Measurements from ENCODE around the gene ADRA2C.

Gene ADRA2C

GRCh38 chr4:3767570-3768288 is 1.5 kb downstream of the ADRA2C start:
- no peaks in the 10 kb centered on the region for H3F3A ChIP-seq (ENCODE audit: low read depth)
- TF ChIP-seq EZH2phosphoT487 (IDR thresholded peaks at IDR 0.05; ENCODE audit: borderline replicate concordance): no peak
- TF ChIP-seq, protein P1, sequence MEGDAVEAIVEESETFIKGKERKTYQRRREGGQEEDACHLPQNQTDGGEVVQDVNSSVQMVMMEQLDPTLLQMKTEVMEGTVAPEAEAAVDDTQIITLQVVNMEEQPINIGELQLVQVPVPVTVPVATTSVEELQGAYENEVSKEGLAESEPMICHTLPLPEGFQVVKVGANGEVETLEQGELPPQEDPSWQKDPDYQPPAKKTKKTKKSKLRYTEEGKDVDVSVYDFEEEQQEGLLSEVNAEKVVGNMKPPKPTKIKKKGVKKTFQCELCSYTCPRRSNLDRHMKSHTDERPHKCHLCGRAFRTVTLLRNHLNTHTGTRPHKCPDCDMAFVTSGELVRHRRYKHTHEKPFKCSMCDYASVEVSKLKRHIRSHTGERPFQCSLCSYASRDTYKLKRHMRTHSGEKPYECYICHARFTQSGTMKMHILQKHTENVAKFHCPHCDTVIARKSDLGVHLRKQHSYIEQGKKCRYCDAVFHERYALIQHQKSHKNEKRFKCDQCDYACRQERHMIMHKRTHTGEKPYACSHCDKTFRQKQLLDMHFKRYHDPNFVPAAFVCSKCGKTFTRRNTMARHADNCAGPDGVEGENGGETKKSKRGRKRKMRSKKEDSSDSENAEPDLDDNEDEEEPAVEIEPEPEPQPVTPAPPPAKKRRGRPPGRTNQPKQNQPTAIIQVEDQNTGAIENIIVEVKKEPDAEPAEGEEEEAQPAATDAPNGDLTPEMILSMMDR (conservative IDR thresholded peaks at IDR 0.05; ENCODE audit: low read length): no peak
- no peaks in the 10 kb centered on the region for H3K27me3 ChIP-seq (ENCODE audit: insufficient read depth, low read length, poor library complexity, severe bottlenecking)
- H3K4me3 ChIP-seq (ENCODE audit: low read length, poor library complexity, severe bottlenecking): no peak overlapping the region
- H4K20me1 ChIP-seq (ENCODE audit: insufficient read depth, low read length, poor library complexity, severe bottlenecking): no peaks in the 10 kb centered on the region
- no peak overlapping the region for H2AFZ ChIP-seq (ENCODE audit: low read length)
- no peaks in the 10 kb centered on the region for H3K79me2 ChIP-seq (ENCODE audit: insufficient read depth, low read length)
- H3K36me3 ChIP-seq (ENCODE audit: insufficient read depth, low read length): no peaks in the 10 kb centered on the region
- H3K4me1 ChIP-seq (ENCODE audit: insufficient read depth, low read length, poor library complexity, severe bottlenecking): no peaks in the 10 kb centered on the region
- no peak overlapping the region for H3K4me2 ChIP-seq (ENCODE audit: low read depth, low read length, poor library complexity, severe bottlenecking)
- H3K9me3 ChIP-seq (ENCODE audit: insufficient read depth, low read depth, low read length): no peaks in the 10 kb centered on the region
- no peaks in the 10 kb centered on the region for H3K9me2 ChIP-seq (replicated peaks; ENCODE audit: low read depth, low read length)
- no peak overlapping the region for H3K9ac ChIP-seq (ENCODE audit: low read depth, low read length, poor library complexity, severe bottlenecking)

GRCh38 chr4:3768842-3769641 is 2.9 kb downstream of the ADRA2C start:
- no peaks in the 10 kb centered on the region for H3F3A ChIP-seq (ENCODE audit: low read depth)
- no peak overlapping the region for H3K4me3 ChIP-seq (ENCODE audit: low read length, poor library complexity, severe bottlenecking)
- H3K9me3 ChIP-seq (ENCODE audit: insufficient read depth, low read depth, low read length): no peaks in the 10 kb centered on the region
- no peaks in the 10 kb centered on the region for H4K20me1 ChIP-seq (ENCODE audit: insufficient read depth, low read length, poor library complexity, severe bottlenecking)
- H3K4me2 ChIP-seq (ENCODE audit: low read depth, low read length, poor library complexity, severe bottlenecking): no peak overlapping the region
- H3K9ac ChIP-seq (ENCODE audit: low read depth, low read length, poor library complexity, severe bottlenecking): no peak overlapping the region
- H3K9me2 ChIP-seq (replicated peaks; ENCODE audit: low read depth, low read length): no peaks in the 10 kb centered on the region
- TF ChIP-seq EZH2phosphoT487 (IDR thresholded peaks at IDR 0.05; ENCODE audit: borderline replicate concordance): no peak
- TF ChIP-seq, protein P1 (conservative IDR thresholded peaks at IDR 0.05; ENCODE audit: low read length): no peak
- H3K79me2 ChIP-seq (ENCODE audit: insufficient read depth, low read length): no peaks in the 10 kb centered on the region
- no peaks in the 10 kb centered on the region for H3K36me3 ChIP-seq (ENCODE audit: insufficient read depth, low read length)
- H3K27me3 ChIP-seq (ENCODE audit: insufficient read depth, low read length, poor library complexity, severe bottlenecking): no peaks in the 10 kb centered on the region
- no peaks in the 10 kb centered on the region for H3K4me1 ChIP-seq (ENCODE audit: insufficient read depth, low read length, poor library complexity, severe bottlenecking)
- H2AFZ ChIP-seq (ENCODE audit: low read length): no peak overlapping the region

DNA sequence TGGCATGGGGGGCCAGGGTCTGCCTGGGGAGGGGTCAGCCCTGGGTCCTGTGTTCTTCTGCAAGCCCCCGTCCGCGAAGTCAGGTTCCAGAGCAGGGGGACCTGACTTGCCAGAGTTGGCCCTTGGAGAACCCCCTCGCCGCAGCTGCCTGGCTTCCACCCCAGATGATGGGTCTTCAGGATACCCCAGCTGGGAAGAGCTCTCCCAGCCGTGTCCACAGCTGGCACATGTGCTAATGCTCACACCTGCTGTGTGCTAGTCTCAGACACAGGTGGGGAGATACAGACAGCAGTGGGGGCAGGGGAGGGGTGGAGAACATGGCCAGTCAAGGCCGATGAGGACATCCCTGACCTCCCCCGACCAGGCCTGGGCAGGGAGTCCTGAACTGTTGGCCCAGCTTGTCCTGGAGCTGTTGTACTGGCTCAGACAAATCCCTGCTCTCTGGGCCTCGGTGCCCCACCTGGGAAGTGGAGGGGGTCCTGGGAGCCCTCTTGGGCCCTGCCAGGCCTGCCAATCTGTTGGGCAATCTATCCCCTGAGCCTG is 3.5 kb downstream of the ADRA2C start:
- no peaks in the 10 kb centered on the region for H3K9me3 ChIP-seq (ENCODE audit: insufficient read depth, low read depth, low read length)
- H3K27me3 ChIP-seq (ENCODE audit: insufficient read depth, low read length, poor library complexity, severe bottlenecking): no peaks in the 10 kb centered on the region
- no peaks in the 10 kb centered on the region for H4K20me1 ChIP-seq (ENCODE audit: insufficient read depth, low read length, poor library complexity, severe bottlenecking)

More for the DNA sequence above, 3.5 kb downstream of the ADRA2C start:
- no peaks in the 10 kb centered on the region for H3K79me2 ChIP-seq (ENCODE audit: insufficient read depth, low read length)
- H3K9me2 ChIP-seq (replicated peaks; ENCODE audit: low read depth, low read length): no peaks in the 10 kb centered on the region
- no peaks in the 10 kb centered on the region for H3K4me1 ChIP-seq (ENCODE audit: insufficient read depth, low read length, poor library complexity, severe bottlenecking)
- H3F3A ChIP-seq (ENCODE audit: low read depth): no peaks in the 10 kb centered on the region
- no peak overlapping the region for H3K9ac ChIP-seq (ENCODE audit: low read depth, low read length, poor library complexity, severe bottlenecking)
- no peak overlapping the region for H2AFZ ChIP-seq (ENCODE audit: low read length)
- TF ChIP-seq, protein P1 (conservative IDR thresholded peaks at IDR 0.05; ENCODE audit: low read length): no peak
- TF ChIP-seq EZH2phosphoT487 (IDR thresholded peaks at IDR 0.05; ENCODE audit: borderline replicate concordance): no peak
- H3K4me3 ChIP-seq (ENCODE audit: low read length, poor library complexity, severe bottlenecking): no peak overlapping the region
- H3K4me2 ChIP-seq (ENCODE audit: low read depth, low read length, poor library complexity, severe bottlenecking): no peak overlapping the region
- no peaks in the 10 kb centered on the region for H3K36me3 ChIP-seq (ENCODE audit: insufficient read depth, low read length)

Data from Loucy (cell line).